HepG2 (cell line): Measurements from ENCODE around the gene APBA1. TPM values are rescaled to one million over a fixed set of nuclear protein-coding genes. Genes with fewer than 3 reads are reported as not detected.

Experiments used
- ATAC-seq: fragments of 200-7000 bp; cut with Tn5 transposase; 3 replicates; pipeline ENCODE4 v1.9.1; 2020; ENCODE audit warnings: mild to moderate bottlenecking, moderate library complexity
- BruUV-seq: library from RNA; stranded (reverse); fragments of 400-500 nt; replicated peaks from 2 replicates; lab custom pipeline; 2021; lab: Mats Ljungman, UMichigan
- CTCF ChIA-PET: fragments of 300-600 bp; formaldehyde crosslinking; extraction: SDS; loops from one replicate; lab custom pipeline; 2021; ENCODE audit warnings: low total read pairs, inconsistent platforms, low intra/inter-chr PET ratio; lab: Yijun Ruan, JAX
- POLR2A ChIA-PET: fragments of 350-600 bp; sonication (Branson Sonifier 250); formaldehyde crosslinking; loops from one replicate; lab custom pipeline; 2020; ENCODE audit warnings: antibody characterized with exemption, inconsistent platforms; lab: Yijun Ruan, JAX
- DNase-seq: peaks from one replicate; pipeline ENCODE4 v3.0.0-alpha.2; 2015; ENCODE audit warnings: low spot score
- FAIRE-seq: peaks from 3 replicates; lab custom pipeline; 2011; peaks lifted over from hg19 to GRCh38; lab: Jason Lieb, UNC
- H2AFZ ChIP-seq: one replicate; pipeline ENCODE4 v1.6.1; 2011; ENCODE audit warnings: low read length, inconsistent platforms
- H3K27ac ChIP-seq: fragments of 300-600 bp; 3 replicates; pipeline ENCODE4 v1.8.0; 2011; ENCODE audit warnings: mixed run types, mild to moderate bottlenecking, mixed read lengths, low read length, inconsistent platforms; ENCODE audit not compliant: insufficient read depth; ENCODE audit errors: extremely low read length
- H3K27me3 ChIP-seq, 2 experiments: fragments of 200-600 bp in 1 of 2; 2 replicates in 1 of 2; 3 replicates in 1 of 2; pipeline versions ENCODE4 v1.6.0 to v1.8.0; 2011; ENCODE audit warnings: low read length in 2 of 2, mild to moderate bottlenecking in 2 of 2, moderate library complexity in 2 of 2, inconsistent platforms in 1 of 2; ENCODE audit not compliant: insufficient read depth in 2 of 2, control insufficient read depth in 1 of 2
- H3K36me3 ChIP-seq, 2 experiments: fragments of 200-600 bp in 1 of 2; replicated peaks in 1 of 2; 2 replicates in 1 of 2; 3 replicates in 1 of 2; pipeline versions ENCODE4 v1.5.1 to v1.8.0; 2011; ENCODE audit warnings: low read length in 2 of 2, inconsistent platforms in 1 of 2; ENCODE audit not compliant: insufficient read depth in 2 of 2, control insufficient read depth in 1 of 2
- H3K4me1 ChIP-seq: 2 replicates; pipeline ENCODE4 v1.5.1; 2012; ENCODE audit warnings: low read length, inconsistent platforms; ENCODE audit not compliant: insufficient read depth
- H3K4me2 ChIP-seq: 2 replicates; pipeline ENCODE4 v1.6.0; 2011; ENCODE audit warnings: low read depth, low read length, inconsistent platforms
- H3K4me3 ChIP-seq, 3 experiments: fragments of 200-600 bp in 1 of 3; sonication (generic), shearing (Covaris generic) in 1 of 3; replicated peaks in 1 of 3; 2 replicates each; pipeline ENCODE4 v1.5.1; 2011 to 2016; ENCODE audit warnings: low read length in 3 of 3, inconsistent platforms in 2 of 3, low read depth in 2 of 3, mild to moderate bottlenecking in 2 of 3, control low read depth in 1 of 3, mixed read lengths in 1 of 3; ENCODE audit not compliant: insufficient read depth in 1 of 3
- H3K79me2 ChIP-seq: one replicate; pipeline ENCODE4 v1.6.1; 2011; ENCODE audit warnings: low read length, inconsistent platforms; ENCODE audit not compliant: insufficient read depth
- H3K9ac ChIP-seq: 2 replicates; pipeline ENCODE4 v1.6.0; 2011; ENCODE audit warnings: mild to moderate bottlenecking, low read depth, low read length, inconsistent platforms; ENCODE audit not compliant: insufficient read depth
- H3K9me3 ChIP-seq: 2 replicates; pipeline ENCODE4 v1.5.1; 2012; ENCODE audit warnings: mild to moderate bottlenecking, low read length
- H4K20me1 ChIP-seq: 2 replicates; pipeline ENCODE4 v1.6.0; 2011; ENCODE audit warnings: inconsistent platforms, mild to moderate bottlenecking, low read length, moderate library complexity; ENCODE audit not compliant: insufficient read depth
- BCL6 ChIP-seq: IDR thresholded peaks from 2 replicates; pipeline ENCODE4 v1.6.1; 2016; ENCODE audit warnings: missing genetic modification reagents, missing compliant biosample characterization
- HIVEP1 ChIP-seq: sonication (generic); formaldehyde crosslinking; IDR thresholded peaks from 2 replicates; pipeline ENCODE4 v1.4.0; 2020; ENCODE audit warnings: mild to moderate bottlenecking, missing genetic modification reagents
- WGBS: methylation state at CpG from one replicate; pipeline ENCODE4 v1.1.6; 2017; ENCODE audit warnings: low lambda C conversion rate; 5-methylcytosine and 5-hydroxymethylcytosine counted together
- in situ Hi-C: cut with HindIII; loops from 2 replicates; pipeline ENCODE4 v1.10.0; 2017; ENCODE audit warnings: low pct_unique_long_range_greater_than_20kb; ENCODE audit not compliant: extremely low pct_ligation_motif_present
- intact Hi-C: fragments of 100-400 bp; cut with micrococcal nuclease; formaldehyde crosslinking; loops from one replicate; pipeline ENCODE4 v1.10.0; 2022; ENCODE audit not compliant: unreplicated experiment
- polyA plus RNA-seq, 8 experiments: library from polyadenylated mRNA; depleted of rRNA in 3 of 8; stranded (reverse) in 7 of 8; unstranded in 1 of 8; fragments of >200 nt; fragmentation: Illumina TruSeq in 4 of 8; extraction: Trizol in 4 of 8; gene quantifications; 2 replicates each; pipeline versions ENCODE4 v1.2.1 to v1.2.3, GENCODE V29; 2011 to 2016; ENCODE audit warnings: low read depth in 4 of 8, missing spikeins in 1 of 8, mixed read lengths in 1 of 8; ENCODE audit not compliant: insufficient read depth in 1 of 8
- total RNA-seq, 5 experiments: library from RNA; depleted of rRNA; stranded (reverse); fragments of >200 nt; fragmentation: Illumina TruSeq; extraction: Trizol; gene quantifications; 2 replicates each; pipeline ENCODE4 v1.2.3, GENCODE V29; 2016; ENCODE audit warnings: low read depth in 1 of 5
- TF ChIP-seq, protein P1 (sequence below): sonication (generic); formaldehyde crosslinking; IDR thresholded peaks from 2 replicates; pipeline ENCODE4 v1.4.0; 2020; ENCODE audit warnings: mild to moderate bottlenecking, missing genetic modification reagents
- TF ChIP-seq, protein P2 (sequence below), 2 experiments: fragments of 450-650 bp in 1 of 2; sonication (generic) in 1 of 2; formaldehyde crosslinking in 1 of 2; IDR thresholded peaks; 2 replicates each; pipeline versions ENCODE4 v1.6.1 to v1.8.0; 2016 to 2022; ENCODE audit warnings: antibody characterized with exemption in 1 of 2, mild to moderate bottlenecking in 1 of 2, missing genetic modification reagents in 1 of 2

APBA1 gene
- total and polyA plus RNA-seq, 2 of the 13 experiments (the other 11 are each of a cell fraction or from before 2014, with no cell fraction given), result 0.15 TPM; not detected in 1

DNA sequence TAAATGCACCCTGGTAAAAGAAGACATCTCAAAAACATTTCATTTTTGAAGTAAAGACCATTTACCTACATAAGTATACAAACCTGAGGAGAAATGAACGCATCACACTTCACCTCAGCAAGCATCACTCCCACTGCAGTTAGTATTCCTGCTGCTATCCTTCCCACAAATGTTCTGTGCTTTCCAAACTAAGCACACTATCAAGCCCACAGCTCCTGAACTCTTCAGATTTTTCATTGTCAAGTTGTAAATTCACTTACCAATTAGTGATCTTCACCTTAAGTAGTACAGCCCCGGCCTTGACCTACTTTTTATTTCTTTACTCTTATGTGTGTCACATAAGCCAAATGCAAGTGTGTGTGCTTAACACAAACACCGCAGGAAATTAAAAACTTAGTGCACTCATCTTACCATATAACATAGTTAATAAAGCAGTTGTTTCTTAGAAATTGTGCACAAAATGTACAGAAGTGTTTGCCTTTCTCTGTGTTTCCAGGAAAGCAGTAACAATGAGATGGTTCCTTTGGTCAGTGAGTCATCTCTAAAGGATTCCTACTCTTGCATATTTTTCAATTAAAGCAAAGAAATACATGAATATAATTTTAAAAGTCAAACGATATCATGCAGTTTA, 169.4 kb downstream of the APBA1 start:
- no peak for FAIRE-seq
- BruUV-seq, result no TSS peak
- H3K4me1 ChIP-seq, result no peaks in the 10 kb centered on the region
- H3K4me3 ChIP-seq, result no peak overlapping the region
- H3K4me2 ChIP-seq, result no peak overlapping the region
- no peaks in the 10 kb centered on the region for H3K9me3 ChIP-seq
- H3K79me2 ChIP-seq, result no peaks in the 10 kb centered on the region
- no peak overlapping the region for H3K9ac ChIP-seq
- no peak overlapping the region for H2AFZ ChIP-seq
- ChIA-PET CTCF (no interaction called here), POLR2A (no interaction called here)
- no peak for DNase-seq
- TF ChIP-seq, protein P1, sequence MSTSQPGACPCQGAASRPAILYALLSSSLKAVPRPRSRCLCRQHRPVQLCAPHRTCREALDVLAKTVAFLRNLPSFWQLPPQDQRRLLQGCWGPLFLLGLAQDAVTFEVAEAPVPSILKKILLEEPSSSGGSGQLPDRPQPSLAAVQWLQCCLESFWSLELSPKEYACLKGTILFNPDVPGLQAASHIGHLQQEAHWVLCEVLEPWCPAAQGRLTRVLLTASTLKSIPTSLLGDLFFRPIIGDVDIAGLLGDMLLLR (CRISPR knock-in tag), result no peak
- TF ChIP-seq BCL6 (CRISPR knock-in tag), result 0 out of 2 replicates have a peak, but pooled peaks have one; percentile 17
- no peak for ATAC-seq
- 12% methylated on average over 4 of the region's 4 CpGs for WGBS
- in situ Hi-C loops, result loop anchor here (5.0 kb wide), 1 partner anchor 60 kb away; no protein-coding TSS in a partner anchor
- H4K20me1 ChIP-seq, result no peaks in the 10 kb centered on the region
- peaks cover 0 to 37% of the 10 kb centered on the region in 2 experiments; a peak in 3 of 5 replicates for H3K27me3 ChIP-seq
- intact Hi-C loops, result no loop called here
- no peak overlapping the region for H3K27ac ChIP-seq
- no peaks in the 10 kb centered on the region for H3K36me3 ChIP-seq

DNA sequence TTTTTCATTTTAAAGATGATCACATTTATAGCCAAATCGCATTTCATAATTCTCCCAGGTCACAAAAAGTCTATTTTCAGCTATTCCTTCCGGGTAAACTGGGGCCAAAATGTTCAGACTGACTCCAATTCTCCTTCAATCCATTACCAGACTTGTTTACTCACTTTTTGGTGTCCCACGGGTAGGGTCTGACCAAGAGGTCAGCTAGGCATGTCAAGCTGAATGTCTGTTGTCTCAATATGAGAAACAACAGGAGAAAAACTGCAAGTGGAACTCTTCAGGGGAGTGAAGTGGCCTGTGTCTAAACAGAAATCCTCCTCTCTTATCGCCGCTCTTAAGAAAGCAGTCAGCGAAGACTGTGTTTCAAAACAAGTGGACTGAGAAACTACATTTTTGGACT, 171.3 kb downstream of the APBA1 start:
- intact Hi-C loops (no loop called here), in situ Hi-C loops (loop anchor here (5.0 kb wide), 1 partner anchor 59 kb away; no protein-coding TSS in a partner anchor)
- Histone ChIP-seq H3K79me2 (no peaks in the 10 kb centered on the region), H3K36me3 (no peaks in the 10 kb centered on the region), H3K4me2 (no peak overlapping the region), H2AFZ (no peak overlapping the region), H3K4me3 (no peak overlapping the region), H3K27ac (no peak overlapping the region), H3K27me3 (peaks cover 0 to 49% of the 10 kb centered on the region in 2 experiments; a peak in 4 of 5 replicates), H3K4me1 (no peaks in the 10 kb centered on the region), H3K9ac (no peak overlapping the region), H4K20me1 (no peaks in the 10 kb centered on the region)
- ChIA-PET POLR2A (no interaction called here), CTCF (no interaction called here)
- no peak for FAIRE-seq
- no TSS peak for BruUV-seq
- WGBS, result 32% methylated on average over 6 of the region's 6 CpGs
- ATAC-seq, result no peak
- no peak for DNase-seq
- TF ChIP-seq, protein P2, sequence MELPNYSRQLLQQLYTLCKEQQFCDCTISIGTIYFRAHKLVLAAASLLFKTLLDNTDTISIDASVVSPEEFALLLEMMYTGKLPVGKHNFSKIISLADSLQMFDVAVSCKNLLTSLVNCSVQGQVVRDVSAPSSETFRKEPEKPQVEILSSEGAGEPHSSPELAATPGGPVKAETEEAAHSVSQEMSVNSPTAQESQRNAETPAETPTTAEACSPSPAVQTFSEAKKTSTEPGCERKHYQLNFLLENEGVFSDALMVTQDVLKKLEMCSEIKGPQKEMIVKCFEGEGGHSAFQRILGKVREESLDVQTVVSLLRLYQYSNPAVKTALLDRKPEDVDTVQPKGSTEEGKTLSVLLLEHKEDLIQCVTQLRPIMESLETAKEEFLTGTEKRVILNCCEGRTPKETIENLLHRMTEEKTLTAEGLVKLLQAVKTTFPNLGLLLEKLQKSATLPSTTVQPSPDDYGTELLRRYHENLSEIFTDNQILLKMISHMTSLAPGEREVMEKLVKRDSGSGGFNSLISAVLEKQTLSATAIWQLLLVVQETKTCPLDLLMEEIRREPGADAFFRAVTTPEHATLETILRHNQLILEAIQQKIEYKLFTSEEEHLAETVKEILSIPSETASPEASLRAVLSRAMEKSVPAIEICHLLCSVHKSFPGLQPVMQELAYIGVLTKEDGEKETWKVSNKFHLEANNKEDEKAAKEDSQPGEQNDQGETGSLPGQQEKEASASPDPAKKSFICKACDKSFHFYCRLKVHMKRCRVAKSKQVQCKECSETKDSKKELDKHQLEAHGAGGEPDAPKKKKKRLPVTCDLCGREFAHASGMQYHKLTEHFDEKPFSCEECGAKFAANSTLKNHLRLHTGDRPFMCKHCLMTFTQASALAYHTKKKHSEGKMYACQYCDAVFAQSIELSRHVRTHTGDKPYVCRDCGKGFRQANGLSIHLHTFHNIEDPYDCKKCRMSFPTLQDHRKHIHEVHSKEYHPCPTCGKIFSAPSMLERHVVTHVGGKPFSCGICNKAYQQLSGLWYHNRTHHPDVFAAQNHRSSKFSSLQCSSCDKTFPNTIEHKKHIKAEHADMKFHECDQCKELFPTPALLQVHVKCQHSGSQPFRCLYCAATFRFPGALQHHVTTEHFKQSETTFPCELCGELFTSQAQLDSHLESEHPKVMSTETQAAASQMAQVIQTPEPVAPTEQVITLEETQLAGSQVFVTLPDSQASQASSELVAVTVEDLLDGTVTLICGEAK (IDR thresholded peaks at IDR 0.05), result no peak
- TF ChIP-seq, protein P2 (CRISPR knock-in tag; IDR thresholded peaks at IDR 0.05), result no peak
- TF ChIP-seq HIVEP1, result no peak
- TF ChIP-seq, all 625 proteins: peak for 0
- H3K9me3 ChIP-seq, result no peaks in the 10 kb centered on the region
